Left cardiac atrium (tissue), 4 donors: ENCODE measurements around the gene STT3B. TPM values are rescaled to one million over a fixed set of nuclear protein-coding genes. Genes with fewer than 3 reads are reported as not detected.

ENCODE experiments used
- ATAC-seq, 2 donors: fragments of 200-7000 bp; cut with Tn5 transposase; one replicate each; pipeline ENCODE4 v1.9.1; 2020; ENCODE audit warnings: mild to moderate bottlenecking in 2 of 2, moderate library complexity in 2 of 2
- DNase-seq: peaks from one replicate; pipeline ENCODE4 v3.0.0-alpha.2; 2020
- intact Hi-C, 2 donors: fragments of 100-400 bp; cut with DNase I; formaldehyde crosslinking; loops; one replicate each; pipeline versions ENCODE4 v1.14.1 to v1.15.1; 2022 to 2023
- total RNA-seq, 2 donors: library from RNA; stranded (reverse); fragmentation: NEBNext Ultra II Directional; extraction: Animal tissue kit (Norgen Biotek cat#: 25700); gene quantifications; one replicate each; pipeline ENCODE4 v1.2.1, GENCODE V29; 2021
- donor health status: DM: no; HTN: yes; CAD: no.
- donor health status: DM: no; HTN: yes; CAD: no; lungs with severe emphysema.
- donor health status: DM: yes; HTN: yes; CAD: no.
- donor health status: Dilated cardiomyopathy.

Gene STT3B
- total RNA-seq, 2 donors from 2014 or later, result 76.7 to 88.1 TPM

- DNase-seq (no peak), ATAC-seq (no peak)
- intact Hi-C loops, result no loop called here
These were observed 17.0 kb upstream of the STT3B start for GRCh38 chr3:31515486-31516284.

- intact Hi-C loops, result no loop called here
- ATAC-seq (no peak), DNase-seq (no peak)
These were observed 16.0 kb upstream of the STT3B start for GRCh38 chr3:31516757-31517156.

GRCh38 chr3:31521468-31521867, 11.3 kb upstream of the STT3B start:
- no peak for DNase-seq
- intact Hi-C loops, result no loop called here
- ATAC-seq, result no peak

GRCh38 chr3:31522152-31522551, 10.6 kb upstream of the STT3B start:
- ATAC-seq, result peak; percentile 65 to 71
- intact Hi-C loops, result no loop called here
- DNase-seq, result no peak

- ATAC-seq (no peak), DNase-seq (no peak)
- intact Hi-C loops, result no loop called here
These were observed 9.2 kb upstream of the STT3B start for GRCh38 chr3:31523543-31523942.

GRCh38 chr3:31525532-31525931, 7.2 kb upstream of the STT3B start:
- intact Hi-C loops, result no loop called here
- ATAC-seq, result no peak
- DNase-seq, result no peak

GRCh38 chr3:31529421-31529820, 3.3 kb upstream of the STT3B start:
- no peak for ATAC-seq
- no peak for DNase-seq
- intact Hi-C loops, result no loop called here

- DNase-seq (no peak), ATAC-seq (no peak)
- intact Hi-C loops, result no loop called here
These were observed 2.4 kb upstream of the STT3B start for GRCh38 chr3:31530039-31530959.

GRCh38 chr3:31530960-31531335, 1.8 kb upstream of the STT3B start:
- intact Hi-C loops, result no loop called here
- no peak for ATAC-seq
- DNase-seq, result no peak

- intact Hi-C loops, result no loop called here
- ATAC-seq (no peak), DNase-seq (no peak)
These were observed 1.2 kb upstream of the STT3B start for GRCh38 chr3:31531452-31531991.

GRCh38 chr3:31531992-31532586, 636 bp upstream of the STT3B start:
- intact Hi-C loops, result no loop called here
- peak; percentile 99 for DNase-seq
- peak; percentile 95 to 98 for ATAC-seq

GRCh38 chr3:31533169-31534064, 692 bp downstream of the STT3B start:
- ATAC-seq, result peak in 1 of 2 donors; percentile 6
- intact Hi-C loops, result no loop called here
- DNase-seq, result peak; percentile 73

- intact Hi-C loops, result no loop called here
- ATAC-seq (no peak), DNase-seq (no peak)
These were observed 1.3 kb downstream of the STT3B start for GRCh38 chr3:31534065-31534425.

GRCh38 chr3:31536497-31536896, 3.8 kb downstream of the STT3B start:
- no peak for DNase-seq
- ATAC-seq, result no peak
- intact Hi-C loops, result no loop called here

GRCh38 chr3:31538801-31539200, 6.1 kb downstream of the STT3B start:
- intact Hi-C loops, result no loop called here
- no peak for ATAC-seq
- DNase-seq, result no peak

- DNase-seq, result no peak
- ATAC-seq, result no peak
- intact Hi-C loops, result no loop called here
These were observed 6.5 kb downstream of the STT3B start for GRCh38 chr3:31539275-31539674.

- ATAC-seq (no peak), DNase-seq (no peak)
- intact Hi-C loops, result loop anchor here in 1 of 2 donors (10.0 kb wide), 1 partner anchor 224 kb away; no protein-coding TSS in a partner anchor
These were observed 8.4 kb downstream of the STT3B start for GRCh38 chr3:31541089-31541488.

- DNase-seq (no peak), ATAC-seq (no peak)
- intact Hi-C loops, result loop anchor here in 1 of 2 donors (10.0 kb wide), 1 partner anchor 223 kb away; no protein-coding TSS in a partner anchor
These were observed 9.5 kb downstream of the STT3B start for GRCh38 chr3:31542246-31542645.

- intact Hi-C loops, result loop anchor here in 1 of 2 donors (10.0 kb wide), 1 partner anchor 221 kb away; no protein-coding TSS in a partner anchor
- ATAC-seq, result no peak
- DNase-seq, result no peak
These were observed 10.7 kb downstream of the STT3B start for GRCh38 chr3:31543375-31543774.
